Measurements from ENCODE around the gene WDR37. TPM values are rescaled to one million over a fixed set of nuclear protein-coding genes. Genes with fewer than 3 reads are reported as not detected.

The WDR37 gene
- total RNA-seq, 4 donors from 2014 or later = 9.4 to 18.9 (median 11.9) TPM

GRCh38 chr10:1024103-1024502 lies 32.1 kb upstream of the WDR37 start:
- WGBS, 2 donors = 92 to 94% methylated on average over 12 of the region's 12 CpGs
- intact Hi-C loops (cut with DNase I; ENCODE audit: low total_unique reads) = no loop called here
- TF ChIP-seq CTCF (IDR thresholded peaks at IDR 0.05) (no peak), POLR2A (IDR thresholded peaks at IDR 0.05) (no peak)
- DNase-seq (ENCODE audit: low spot score in 2 of 2) = no peak
- H3K4me3 ChIP-seq (ENCODE audit: low read depth, poor library complexity, severe bottlenecking) = no peak overlapping the region

GRCh38 chr10:1025683-1026082 lies 30.5 kb upstream of the WDR37 start, which contains the start of gene IDI2:
Gene IDI2, minus strand, starts transcription at chr10:1025859. Its CDS starts 1,136 bp downstream, at chr10:1024723.
- 49 to 71% methylated on average over 1 of the region's 1 CpG for WGBS, 2 donors
- H3K4me3 ChIP-seq (ENCODE audit: low read depth, poor library complexity, severe bottlenecking) = no peak within 1 kb of the TSS
- TF ChIP-seq POLR2A (IDR thresholded peaks at IDR 0.05) (no peak), CTCF (IDR thresholded peaks at IDR 0.05) (no peak)
- no peak for DNase-seq (ENCODE audit: low spot score in 2 of 2)
- intact Hi-C loops (cut with DNase I; ENCODE audit: low total_unique reads) = no loop called here

GRCh38 chr10:1026578-1026977 lies 29.6 kb upstream of the WDR37 start:
- intact Hi-C loops (cut with DNase I; ENCODE audit: low total_unique reads) = no loop called here
- WGBS, 2 donors = 91 to 93% methylated on average over 6 of the region's 6 CpGs
- no peak for DNase-seq (ENCODE audit: low spot score in 2 of 2)
- no peak overlapping the region for H3K4me3 ChIP-seq (ENCODE audit: low read depth, poor library complexity, severe bottlenecking)
- TF ChIP-seq CTCF (IDR thresholded peaks at IDR 0.05) (no peak), POLR2A (IDR thresholded peaks at IDR 0.05) (no peak)

- H3K4me3 ChIP-seq (ENCODE audit: low read depth, poor library complexity, severe bottlenecking) = no peak overlapping the region
- intact Hi-C loops (cut with DNase I; ENCODE audit: low total_unique reads) = no loop called here
- TF ChIP-seq POLR2A (IDR thresholded peaks at IDR 0.05) (no peak), CTCF (IDR thresholded peaks at IDR 0.05) (no peak)
- no peak for DNase-seq (ENCODE audit: low spot score in 2 of 2)
- WGBS, 2 donors = 95 to 96% methylated on average over 7 of the region's 7 CpGs
Measured at GRCh38 chr10:1029838-1030237, 26.3 kb upstream of the WDR37 start.

GRCh38 chr10:1033601-1034000 lies 22.6 kb upstream of the WDR37 start:
- intact Hi-C loops (cut with DNase I; ENCODE audit: low total_unique reads) = no loop called here
- WGBS, 2 donors = 82% methylated on average over 1 of the region's 1 CpG
- no peak overlapping the region for H3K4me3 ChIP-seq (ENCODE audit: low read depth, poor library complexity, severe bottlenecking)
- TF ChIP-seq CTCF (IDR thresholded peaks at IDR 0.05) (no peak), POLR2A (IDR thresholded peaks at IDR 0.05) (no peak)
- no peak for DNase-seq (ENCODE audit: low spot score in 2 of 2)

- TF ChIP-seq CTCF (IDR thresholded peaks at IDR 0.05) (no peak), POLR2A (IDR thresholded peaks at IDR 0.05) (no peak)
- intact Hi-C loops (cut with DNase I; ENCODE audit: low total_unique reads) = no loop called here
- no peak for DNase-seq (ENCODE audit: low spot score in 2 of 2)
- WGBS, 2 donors = 73 to 77% methylated on average over 3 of the region's 3 CpGs
- no peak overlapping the region for H3K4me3 ChIP-seq (ENCODE audit: low read depth, poor library complexity, severe bottlenecking)
Measured at GRCh38 chr10:1034758-1035157, 21.4 kb upstream of the WDR37 start.

All from lower leg skin (tissue), 4 donors.